GM12891 (cell line): ENCODE data around the gene PGRMC2.
A peak's percentile ranks its signal among the peaks of the same experiment; 100 is the strongest.

Experiments used
- DNase-seq: peaks from one replicate; pipeline ENCODE4 v3.0.0; 2011; ENCODE audit warnings: low spot score; ENCODE audit not compliant: insufficient read length
- FAIRE-seq: peaks from 2 replicates; lab custom pipeline; 2011; peaks lifted over from hg19 to GRCh38; lab: Jason Lieb, UNC
- PAX5 ChIP-seq: IDR thresholded peaks from 2 replicates; pipeline ENCODE4 v1.6.1; 2011; ENCODE audit warnings: low read length, moderate library complexity, mild to moderate bottlenecking; ENCODE audit not compliant: insufficient read depth, severe bottlenecking
- POLR2A ChIP-seq: IDR thresholded peaks from 2 replicates; pipeline ENCODE4 v1.6.1; 2011; ENCODE audit warnings: low read depth, low read length, control low read depth
- POLR2AphosphoS5 ChIP-seq: IDR thresholded peaks from 2 replicates; pipeline ENCODE4 v1.6.1; 2011; ENCODE audit warnings: low read depth, low read length, control low read depth
- POU2F2 ChIP-seq: IDR thresholded peaks from 2 replicates; pipeline ENCODE4 v1.6.1; 2011; ENCODE audit warnings: low read depth, mild to moderate bottlenecking, control low read depth, low read length, moderate library complexity
- SPI1 ChIP-seq: IDR thresholded peaks from 2 replicates; pipeline ENCODE4 v1.6.1; 2011; ENCODE audit warnings: low read depth, low read length, control low read depth
- TAF1 ChIP-seq: IDR thresholded peaks from 2 replicates; pipeline ENCODE4 v1.6.1; 2011; ENCODE audit warnings: low read depth, low read length, control low read depth

PGRMC2 gene

DNA sequence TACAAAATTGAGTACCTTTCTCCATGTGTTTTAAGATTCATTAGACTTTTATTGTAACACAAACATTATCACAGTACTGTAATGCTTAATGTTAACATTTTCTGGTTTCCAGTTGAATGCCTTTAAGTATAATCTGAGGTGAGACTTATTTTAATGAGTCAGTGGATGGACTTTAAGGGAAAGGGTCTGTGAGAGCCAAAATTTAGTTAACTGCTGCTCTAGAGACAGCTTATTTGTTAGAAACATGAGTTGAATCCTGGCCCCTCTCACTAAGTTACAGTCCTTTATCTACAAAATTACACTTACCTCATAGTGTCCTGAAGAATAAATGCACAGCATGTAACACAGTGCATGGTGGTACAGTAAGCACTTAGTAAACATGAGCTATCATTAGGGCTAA is 66.0 kb downstream of the PGRMC2 start:
- FAIRE-seq (no peak), DNase-seq (no peak)
- TF ChIP-seq POLR2A (no peak), PAX5 (no peak), POU2F2 (no peak), SPI1 (no peak), TAF1 (no peak), POLR2AphosphoS5 (no peak)

DNA sequence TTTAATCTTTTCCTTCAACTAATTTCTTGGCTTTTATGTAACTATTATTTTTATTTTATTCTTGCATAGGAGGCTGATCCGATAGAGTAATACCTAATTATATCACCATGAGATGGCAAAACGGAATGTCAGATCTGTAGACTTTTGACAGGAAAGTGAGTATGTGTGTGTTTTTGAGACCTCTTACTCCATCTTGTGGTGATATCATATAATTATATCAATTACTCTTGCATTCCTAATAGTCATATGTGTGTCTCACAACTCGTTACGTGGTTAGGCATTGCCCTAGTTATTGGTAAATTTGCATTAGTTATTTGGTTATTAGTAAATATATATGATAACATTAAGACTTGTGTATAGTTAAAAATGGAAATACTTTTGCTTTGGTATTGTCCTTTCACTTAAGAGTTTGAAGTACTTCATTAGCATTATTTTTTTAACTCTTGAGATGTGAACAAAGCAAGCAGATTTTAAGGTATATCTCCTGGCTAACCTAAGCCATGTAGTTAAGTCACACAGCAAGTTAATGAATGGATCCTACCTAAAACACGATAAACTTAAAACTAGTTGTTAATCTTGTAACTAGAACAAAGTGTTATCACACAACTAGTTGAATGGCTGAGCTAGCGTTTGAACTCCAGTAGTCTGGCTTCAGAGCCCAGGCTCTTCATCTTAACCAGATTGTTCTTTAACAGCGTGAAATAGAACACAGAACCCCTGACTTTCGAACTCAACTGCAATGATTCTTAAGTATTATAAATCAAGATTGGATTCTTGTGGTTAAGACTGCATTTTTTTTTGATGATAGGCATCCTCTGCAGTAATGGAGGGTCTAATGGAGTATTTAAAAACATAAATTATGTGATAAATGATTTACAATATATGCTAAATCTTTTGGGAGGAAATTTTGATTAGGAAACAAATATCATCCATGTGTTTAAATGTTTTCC is 67.1 kb downstream of the PGRMC2 start:
- FAIRE-seq (peak; percentile 72), DNase-seq (peak; percentile 5)
- TF ChIP-seq POLR2A = no peak
- TF ChIP-seq PAX5 = no peak
- TF ChIP-seq SPI1 = no peak
- no peak for TF ChIP-seq TAF1
- no peak for TF ChIP-seq POU2F2
- no peak for TF ChIP-seq POLR2AphosphoS5
